ENCODE data around the gene LRRIQ1.

Gene LRRIQ1

GRCh38 chr12:85057370-85057963 lies 21.3 kb downstream of the LRRIQ1 start:
- DNase-seq (ENCODE audit: low read depth, low spot score), result no peak

GRCh38 chr12:85058339-85058738 lies 22.2 kb downstream of the LRRIQ1 start:
- DNase-seq (ENCODE audit: low read depth, low spot score), result no peak

- DNase-seq (ENCODE audit: low read depth, low spot score), result no peak
Observed at GRCh38 chr12:85059594-85059993, 23.4 kb downstream of the LRRIQ1 start.

- DNase-seq (ENCODE audit: low read depth, low spot score), result no peak
Observed at GRCh38 chr12:85060916-85061315, 24.8 kb downstream of the LRRIQ1 start.

- DNase-seq (ENCODE audit: low read depth, low spot score), result no peak
Observed at GRCh38 chr12:85065837-85066482, 29.8 kb downstream of the LRRIQ1 start.

GRCh38 chr12:85072826-85073225 lies 36.7 kb downstream of the LRRIQ1 start:
- no peak for DNase-seq (ENCODE audit: low read depth, low spot score)

- no peak for DNase-seq (ENCODE audit: low read depth, low spot score)
Observed at GRCh38 chr12:85076688-85077430, 40.7 kb downstream of the LRRIQ1 start.

- no peak for DNase-seq (ENCODE audit: low read depth, low spot score)
Observed at GRCh38 chr12:85085066-85085465, 48.9 kb downstream of the LRRIQ1 start.

- no peak for DNase-seq (ENCODE audit: low read depth, low spot score)
Observed at GRCh38 chr12:85089792-85090191, 53.6 kb downstream of the LRRIQ1 start.

- DNase-seq (ENCODE audit: low read depth, low spot score), result no peak
Observed at GRCh38 chr12:85092814-85093370, 56.7 kb downstream of the LRRIQ1 start.

- DNase-seq (ENCODE audit: low read depth, low spot score), result no peak
Observed at GRCh38 chr12:85095501-85095900, 59.4 kb downstream of the LRRIQ1 start.

GRCh38 chr12:85130646-85131045 lies 94.5 kb downstream of the LRRIQ1 start:
- DNase-seq (ENCODE audit: low read depth, low spot score), result no peak

GRCh38 chr12:85138833-85139232 lies 102.7 kb downstream of the LRRIQ1 start:
- DNase-seq (ENCODE audit: low read depth, low spot score), result no peak

GRCh38 chr12:85147331-85147730 lies 111.2 kb downstream of the LRRIQ1 start:
- DNase-seq (ENCODE audit: low read depth, low spot score), result no peak

GRCh38 chr12:85152311-85152729 lies 116.2 kb downstream of the LRRIQ1 start:
- DNase-seq (ENCODE audit: low read depth, low spot score), result no peak

- no peak for DNase-seq (ENCODE audit: low read depth, low spot score)
Observed at GRCh38 chr12:85155791-85156190, 119.6 kb downstream of the LRRIQ1 start.

GRCh38 chr12:85156569-85156968 lies 120.4 kb downstream of the LRRIQ1 start:
- no peak for DNase-seq (ENCODE audit: low read depth, low spot score)

- no peak for DNase-seq (ENCODE audit: low read depth, low spot score)
Observed at GRCh38 chr12:85157035-85157603, 121.0 kb downstream of the LRRIQ1 start.

GRCh38 chr12:85163752-85164321 lies 127.7 kb downstream of the LRRIQ1 start:
- no peak for DNase-seq (ENCODE audit: low read depth, low spot score)

GRCh38 chr12:85179680-85180270 lies 143.6 kb downstream of the LRRIQ1 start:
- DNase-seq (ENCODE audit: low read depth, low spot score), result no peak

- DNase-seq (ENCODE audit: low read depth, low spot score), result no peak
Observed at GRCh38 chr12:85182699-85183098, 146.5 kb downstream of the LRRIQ1 start.
